Liver (tissue), 9 donors: Measurements from ENCODE around the gene CSNK1D. TPM values are rescaled to one million over a fixed set of nuclear protein-coding genes. Genes with fewer than 3 reads are reported as not detected.

ENCODE experiments used
- DNase-seq: peaks from one replicate; pipeline ENCODE4 v3.0.0-alpha.2; 2017; ENCODE audit warnings: low spot score
- H3K27ac ChIP-seq, 2 donors: one replicate each; pipeline ENCODE4 v1.7.0; 2013; ENCODE audit warnings: inconsistent platforms in 2 of 2, low read length in 2 of 2, control low read depth in 1 of 2, low read depth in 1 of 2, mild to moderate bottlenecking in 1 of 2
- H3K27me3 ChIP-seq, 4 donors: one replicate each; pipeline versions ENCODE4 v1.6.1 to v1.7.0; 2013; ENCODE audit warnings: low read length in 3 of 4, inconsistent platforms in 1 of 4, mild to moderate bottlenecking in 1 of 4, moderate library complexity in 1 of 4; ENCODE audit not compliant: control insufficient read depth in 4 of 4, insufficient read depth in 4 of 4
- H3K36me3 ChIP-seq, 4 donors: one replicate each; pipeline versions ENCODE4 v1.6.1 to v1.7.0; 2013; ENCODE audit warnings: low read length in 3 of 4, mild to moderate bottlenecking in 3 of 4, low read depth in 1 of 4, moderate library complexity in 1 of 4; ENCODE audit not compliant: control insufficient read depth in 4 of 4, insufficient read depth in 3 of 4
- H3K4me1 ChIP-seq, 4 donors: one replicate each; pipeline versions ENCODE4 v1.6.1 to v1.7.0; 2013; ENCODE audit warnings: low read length in 3 of 4, mild to moderate bottlenecking in 3 of 4, moderate library complexity in 1 of 4; ENCODE audit not compliant: control insufficient read depth in 4 of 4, insufficient read depth in 4 of 4
- H3K4me3 ChIP-seq, 3 donors: one replicate each; pipeline versions ENCODE4 v1.6.1 to v1.7.0; 2013; ENCODE audit warnings: low read length in 3 of 3, control low read depth in 1 of 3, low read depth in 1 of 3, mild to moderate bottlenecking in 1 of 3
- H3K9ac ChIP-seq, 2 donors: one replicate each; pipeline ENCODE4 v1.7.0; 2013; ENCODE audit warnings: low read length in 2 of 2, mild to moderate bottlenecking in 2 of 2, moderate library complexity in 2 of 2, control low read depth in 1 of 2, low read depth in 1 of 2
- H3K9me3 ChIP-seq, 4 donors: one replicate each; pipeline versions ENCODE4 v1.6.1 to v1.7.0; 2013; ENCODE audit warnings: low read length in 3 of 4; ENCODE audit not compliant: control insufficient read depth in 4 of 4
- EGR1 ChIP-seq, 2 donors: IDR thresholded peaks; 2 replicates each; pipeline ENCODE4 v1.6.1; 2016 to 2018; ENCODE audit warnings: antibody characterized with exemption in 2 of 2, low read depth in 2 of 2
- GABPA ChIP-seq, 2 donors: IDR thresholded peaks in 1 of 2; conservative IDR thresholded peaks in 1 of 2; 2 replicates each; pipeline ENCODE4 v1.6.1; 2016; ENCODE audit warnings: antibody characterized with exemption in 2 of 2, mild to moderate bottlenecking in 1 of 2, moderate library complexity in 1 of 2
- HNF4A ChIP-seq, 2 donors: conservative IDR thresholded peaks; 2 replicates each; pipeline ENCODE4 v1.6.1; 2016; ENCODE audit warnings: antibody characterized with exemption in 2 of 2, mild to moderate bottlenecking in 2 of 2
- JUND ChIP-seq, 2 donors: IDR thresholded peaks; 2 replicates each; pipeline ENCODE4 v1.6.1; 2016; ENCODE audit warnings: antibody characterized with exemption in 2 of 2
- NR2F2 ChIP-seq: IDR thresholded peaks from 2 replicates; pipeline ENCODE4 v1.6.1; 2016; ENCODE audit warnings: antibody characterized with exemption
- RAD21 ChIP-seq, 2 donors: IDR thresholded peaks; 2 replicates each; pipeline ENCODE4 v1.6.1; 2016; ENCODE audit warnings: antibody characterized with exemption in 2 of 2, mild to moderate bottlenecking in 2 of 2
- RXRA ChIP-seq, 2 donors: IDR thresholded peaks; 2 replicates each; pipeline ENCODE4 v1.6.1; 2017 to 2018; ENCODE audit warnings: antibody characterized with exemption in 2 of 2, mild to moderate bottlenecking in 1 of 2
- SP1 ChIP-seq: IDR thresholded peaks from 2 replicates; pipeline ENCODE4 v1.6.1; 2018; ENCODE audit warnings: antibody characterized with exemption, mild to moderate bottlenecking
- TAF1 ChIP-seq: conservative IDR thresholded peaks from 2 replicates; pipeline ENCODE4 v1.6.1; 2016; ENCODE audit warnings: antibody characterized with exemption, mild to moderate bottlenecking
- YY1 ChIP-seq: IDR thresholded peaks from 2 replicates; pipeline ENCODE4 v1.6.1; 2016; ENCODE audit warnings: antibody characterized with exemption, mild to moderate bottlenecking
- WGBS: extraction: QIAGEN DNeasy Blood & Tissue Kit; methylation state at CpG from one replicate; pipeline ENCODE4 v1.1.7; 2013; 5-methylcytosine and 5-hydroxymethylcytosine counted together
- polyA plus RNA-seq, 2 donors: library from polyadenylated mRNA; stranded (reverse) in 1 of 2; unstranded in 1 of 2; fragments of 200-250 nt in 1 of 2; fragments of >200 nt in 1 of 2; fragmentation: Nextera tagmentation in 1 of 2; extraction: Ambion mirVana in 1 of 2; gene quantifications; one replicate each; pipeline versions ENCODE4 v1.2.1 to v1.2.3, GENCODE V29; 2013 to 2015
- total RNA-seq, 2 donors: library from RNA; depleted of rRNA; stranded (reverse); fragments of >200 nt; gene quantifications; one replicate each; pipeline ENCODE4 v1.2.3, GENCODE V29; 2014
- TF ChIP-seq, protein P1 (sequence below): IDR thresholded peaks from 2 replicates; pipeline ENCODE4 v1.6.1; 2016; ENCODE audit warnings: antibody characterized with exemption, mild to moderate bottlenecking
- TF ChIP-seq, protein P2 (sequence below): fragments of 150-350 bp; IDR thresholded peaks from 2 replicates; pipeline ENCODE4 v1.5.1; 2017; ENCODE audit warnings: improper control_type of control experiment, low read depth, low read length; ENCODE audit not compliant: missing input control
- TF ChIP-seq, protein P3 (sequence below): IDR thresholded peaks from 2 replicates; pipeline ENCODE4 v1.6.1; 2016; ENCODE audit warnings: antibody characterized with exemption
- donor health status: healthy.
- donor health status: healthy.
- donor health status: healthy.
- donor health status: healthy.
- donor health status: healthy.

CSNK1D gene
- total and polyA plus RNA-seq, 4 donors: 22.0 to 49.0 (median 34.2) TPM

DNA sequence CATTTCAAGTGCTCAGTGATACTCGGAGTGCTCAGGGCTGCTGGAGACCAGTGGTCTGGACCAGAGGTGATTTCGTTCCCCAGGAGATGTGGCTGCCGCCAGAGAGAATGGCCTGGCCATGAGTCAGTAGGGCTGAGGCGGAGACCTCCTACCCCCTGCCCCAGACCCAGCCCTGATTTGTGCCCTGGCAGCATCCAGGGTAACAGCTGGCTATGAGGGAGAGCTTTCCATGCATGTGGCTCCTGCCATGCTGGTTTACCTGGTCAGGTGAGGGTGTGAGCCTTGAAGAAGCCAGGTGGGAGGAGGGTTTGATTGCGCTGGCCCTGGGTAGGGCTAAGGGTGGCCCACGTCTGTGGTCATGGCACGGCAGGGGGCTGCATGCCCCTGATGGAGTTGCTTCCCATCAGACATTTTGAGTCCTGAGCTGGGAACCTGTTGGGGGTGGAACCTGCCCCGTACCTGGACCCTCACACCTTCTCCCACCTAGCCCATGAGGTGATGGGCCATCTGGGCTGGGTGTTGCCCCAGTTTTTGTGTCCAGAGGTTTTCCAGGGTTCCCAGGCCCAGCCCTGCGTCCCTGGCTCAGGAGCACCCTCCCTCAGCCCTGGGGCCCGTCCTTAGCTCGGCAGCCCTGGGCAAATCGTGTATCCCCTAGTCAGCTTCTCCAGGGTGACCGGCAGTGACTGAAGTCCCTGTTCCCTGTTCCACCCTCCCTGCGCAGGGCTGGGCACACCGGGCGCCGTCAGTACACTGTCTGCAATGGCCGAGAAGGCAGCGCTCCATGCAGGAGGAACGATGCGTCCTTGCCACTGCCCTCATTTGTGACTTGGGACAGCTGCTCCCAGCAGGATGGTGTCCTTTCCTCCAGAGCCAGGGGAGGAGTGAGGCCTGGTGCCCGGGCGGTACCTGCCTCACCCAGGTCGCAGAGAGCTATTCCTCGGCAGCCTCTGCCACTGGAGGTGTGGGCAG lies 9.0 kb upstream of the CSNK1D start:
- TF ChIP-seq HNF4A (conservative IDR thresholded peaks at IDR 0.05) (no peak), JUND (IDR thresholded peaks at IDR 0.05) (no peak), TAF1 (no peak), NR2F2 (no peak), RAD21 (IDR thresholded peaks at IDR 0.05) (no peak), SP1 (no peak), RXRA (IDR thresholded peaks at IDR 0.05) (no peak), GABPA (IDR thresholded peaks at IDR 0.05 in 1 of 2, conservative IDR thresholded peaks at IDR 0.05 in 1 of 2) (no peak), EGR1 (IDR thresholded peaks at IDR 0.05; ENCODE audit: low read depth in 2 of 2) (no peak), YY1 (no peak)
- TF ChIP-seq, protein P1, sequence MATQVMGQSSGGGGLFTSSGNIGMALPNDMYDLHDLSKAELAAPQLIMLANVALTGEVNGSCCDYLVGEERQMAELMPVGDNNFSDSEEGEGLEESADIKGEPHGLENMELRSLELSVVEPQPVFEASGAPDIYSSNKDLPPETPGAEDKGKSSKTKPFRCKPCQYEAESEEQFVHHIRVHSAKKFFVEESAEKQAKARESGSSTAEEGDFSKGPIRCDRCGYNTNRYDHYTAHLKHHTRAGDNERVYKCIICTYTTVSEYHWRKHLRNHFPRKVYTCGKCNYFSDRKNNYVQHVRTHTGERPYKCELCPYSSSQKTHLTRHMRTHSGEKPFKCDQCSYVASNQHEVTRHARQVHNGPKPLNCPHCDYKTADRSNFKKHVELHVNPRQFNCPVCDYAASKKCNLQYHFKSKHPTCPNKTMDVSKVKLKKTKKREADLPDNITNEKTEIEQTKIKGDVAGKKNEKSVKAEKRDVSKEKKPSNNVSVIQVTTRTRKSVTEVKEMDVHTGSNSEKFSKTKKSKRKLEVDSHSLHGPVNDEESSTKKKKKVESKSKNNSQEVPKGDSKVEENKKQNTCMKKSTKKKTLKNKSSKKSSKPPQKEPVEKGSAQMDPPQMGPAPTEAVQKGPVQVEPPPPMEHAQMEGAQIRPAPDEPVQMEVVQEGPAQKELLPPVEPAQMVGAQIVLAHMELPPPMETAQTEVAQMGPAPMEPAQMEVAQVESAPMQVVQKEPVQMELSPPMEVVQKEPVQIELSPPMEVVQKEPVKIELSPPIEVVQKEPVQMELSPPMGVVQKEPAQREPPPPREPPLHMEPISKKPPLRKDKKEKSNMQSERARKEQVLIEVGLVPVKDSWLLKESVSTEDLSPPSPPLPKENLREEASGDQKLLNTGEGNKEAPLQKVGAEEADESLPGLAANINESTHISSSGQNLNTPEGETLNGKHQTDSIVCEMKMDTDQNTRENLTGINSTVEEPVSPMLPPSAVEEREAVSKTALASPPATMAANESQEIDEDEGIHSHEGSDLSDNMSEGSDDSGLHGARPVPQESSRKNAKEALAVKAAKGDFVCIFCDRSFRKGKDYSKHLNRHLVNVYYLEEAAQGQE: no peak
- TF ChIP-seq, protein P2, sequence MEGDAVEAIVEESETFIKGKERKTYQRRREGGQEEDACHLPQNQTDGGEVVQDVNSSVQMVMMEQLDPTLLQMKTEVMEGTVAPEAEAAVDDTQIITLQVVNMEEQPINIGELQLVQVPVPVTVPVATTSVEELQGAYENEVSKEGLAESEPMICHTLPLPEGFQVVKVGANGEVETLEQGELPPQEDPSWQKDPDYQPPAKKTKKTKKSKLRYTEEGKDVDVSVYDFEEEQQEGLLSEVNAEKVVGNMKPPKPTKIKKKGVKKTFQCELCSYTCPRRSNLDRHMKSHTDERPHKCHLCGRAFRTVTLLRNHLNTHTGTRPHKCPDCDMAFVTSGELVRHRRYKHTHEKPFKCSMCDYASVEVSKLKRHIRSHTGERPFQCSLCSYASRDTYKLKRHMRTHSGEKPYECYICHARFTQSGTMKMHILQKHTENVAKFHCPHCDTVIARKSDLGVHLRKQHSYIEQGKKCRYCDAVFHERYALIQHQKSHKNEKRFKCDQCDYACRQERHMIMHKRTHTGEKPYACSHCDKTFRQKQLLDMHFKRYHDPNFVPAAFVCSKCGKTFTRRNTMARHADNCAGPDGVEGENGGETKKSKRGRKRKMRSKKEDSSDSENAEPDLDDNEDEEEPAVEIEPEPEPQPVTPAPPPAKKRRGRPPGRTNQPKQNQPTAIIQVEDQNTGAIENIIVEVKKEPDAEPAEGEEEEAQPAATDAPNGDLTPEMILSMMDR: no peak
- TF ChIP-seq, protein P3, sequence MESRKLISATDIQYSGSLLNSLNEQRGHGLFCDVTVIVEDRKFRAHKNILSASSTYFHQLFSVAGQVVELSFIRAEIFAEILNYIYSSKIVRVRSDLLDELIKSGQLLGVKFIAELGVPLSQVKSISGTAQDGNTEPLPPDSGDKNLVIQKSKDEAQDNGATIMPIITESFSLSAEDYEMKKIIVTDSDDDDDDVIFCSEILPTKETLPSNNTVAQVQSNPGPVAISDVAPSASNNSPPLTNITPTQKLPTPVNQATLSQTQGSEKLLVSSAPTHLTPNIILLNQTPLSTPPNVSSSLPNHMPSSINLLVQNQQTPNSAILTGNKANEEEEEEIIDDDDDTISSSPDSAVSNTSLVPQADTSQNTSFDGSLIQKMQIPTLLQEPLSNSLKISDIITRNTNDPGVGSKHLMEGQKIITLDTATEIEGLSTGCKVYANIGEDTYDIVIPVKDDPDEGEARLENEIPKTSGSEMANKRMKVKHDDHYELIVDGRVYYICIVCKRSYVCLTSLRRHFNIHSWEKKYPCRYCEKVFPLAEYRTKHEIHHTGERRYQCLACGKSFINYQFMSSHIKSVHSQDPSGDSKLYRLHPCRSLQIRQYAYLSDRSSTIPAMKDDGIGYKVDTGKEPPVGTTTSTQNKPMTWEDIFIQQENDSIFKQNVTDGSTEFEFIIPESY: no peak
- no peak for DNase-seq
- Histone ChIP-seq H3K9me3 (no peaks in the 10 kb centered on the region), H3K36me3 (no peaks in the 10 kb centered on the region), H3K4me1 (peaks cover 0 to 2% (median 0%) of the 10 kb centered on the region in 4 donors), H3K27me3 (no peaks in the 10 kb centered on the region), H3K4me3 (no peak overlapping the region), H3K9ac (no peak overlapping the region), H3K27ac (no peak overlapping the region)
- 91% methylated on average over 25 of the region's 25 CpGs for WGBS
